ENCODE measurements around the gene ID2.

Gene ID2

GRCh38 chr2:8648441-8649213 is 33.2 kb upstream of the ID2 start:
- no peak overlapping the region for H3K4me3 ChIP-seq (ENCODE audit: low read length)
- TF ChIP-seq, protein P1, sequence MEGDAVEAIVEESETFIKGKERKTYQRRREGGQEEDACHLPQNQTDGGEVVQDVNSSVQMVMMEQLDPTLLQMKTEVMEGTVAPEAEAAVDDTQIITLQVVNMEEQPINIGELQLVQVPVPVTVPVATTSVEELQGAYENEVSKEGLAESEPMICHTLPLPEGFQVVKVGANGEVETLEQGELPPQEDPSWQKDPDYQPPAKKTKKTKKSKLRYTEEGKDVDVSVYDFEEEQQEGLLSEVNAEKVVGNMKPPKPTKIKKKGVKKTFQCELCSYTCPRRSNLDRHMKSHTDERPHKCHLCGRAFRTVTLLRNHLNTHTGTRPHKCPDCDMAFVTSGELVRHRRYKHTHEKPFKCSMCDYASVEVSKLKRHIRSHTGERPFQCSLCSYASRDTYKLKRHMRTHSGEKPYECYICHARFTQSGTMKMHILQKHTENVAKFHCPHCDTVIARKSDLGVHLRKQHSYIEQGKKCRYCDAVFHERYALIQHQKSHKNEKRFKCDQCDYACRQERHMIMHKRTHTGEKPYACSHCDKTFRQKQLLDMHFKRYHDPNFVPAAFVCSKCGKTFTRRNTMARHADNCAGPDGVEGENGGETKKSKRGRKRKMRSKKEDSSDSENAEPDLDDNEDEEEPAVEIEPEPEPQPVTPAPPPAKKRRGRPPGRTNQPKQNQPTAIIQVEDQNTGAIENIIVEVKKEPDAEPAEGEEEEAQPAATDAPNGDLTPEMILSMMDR (conservative IDR thresholded peaks at IDR 0.05; ENCODE audit: low read length) = no peak
- no peak for DNase-seq (ENCODE audit: low read depth)

DNA sequence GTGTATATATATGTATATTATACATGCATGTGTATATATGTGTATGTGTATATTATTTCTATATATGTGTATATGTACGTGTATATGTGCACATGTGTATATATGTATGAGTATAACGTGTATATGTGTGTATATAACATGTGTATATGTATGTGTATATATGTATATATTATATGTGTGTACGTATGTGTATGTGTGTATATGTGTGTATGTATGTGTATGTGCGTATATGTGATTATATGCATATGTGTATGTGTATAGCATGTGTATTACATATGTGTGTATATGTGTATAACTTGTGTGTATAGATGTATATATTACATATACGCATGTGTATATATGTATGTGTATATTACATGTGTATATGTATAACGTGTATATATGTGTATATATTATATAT is 32.1 kb upstream of the ID2 start:
- TF ChIP-seq, protein P1 (conservative IDR thresholded peaks at IDR 0.05; ENCODE audit: low read length) = no peak
- no peak for DNase-seq (ENCODE audit: low read depth)
- H3K4me3 ChIP-seq (ENCODE audit: low read length) = no peak overlapping the region

DNA sequence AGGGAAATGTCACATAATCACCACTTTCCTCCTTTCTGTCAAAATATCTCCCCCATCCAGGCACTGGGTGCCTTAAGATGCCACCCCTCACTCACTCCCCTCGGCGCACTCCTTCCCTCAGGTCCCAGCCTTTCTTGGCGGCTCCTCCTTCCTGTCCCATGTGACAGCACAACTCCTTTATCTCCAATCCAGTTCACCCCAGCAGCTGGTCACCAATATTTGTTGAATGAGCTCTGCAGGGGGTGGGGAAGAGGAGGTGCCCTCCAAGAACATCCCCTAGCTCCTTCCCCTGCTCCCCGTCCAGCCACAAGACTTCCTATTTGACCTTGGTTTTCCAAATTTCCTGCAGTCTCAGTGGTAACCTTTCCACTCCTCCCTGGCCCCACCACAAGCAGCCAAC is 31.6 kb upstream of the ID2 start:
- TF ChIP-seq, protein P1 (conservative IDR thresholded peaks at IDR 0.05; ENCODE audit: low read length) = no peak
- no peak overlapping the region for H3K4me3 ChIP-seq (ENCODE audit: low read length)
- no peak for DNase-seq (ENCODE audit: low read depth)

DNA sequence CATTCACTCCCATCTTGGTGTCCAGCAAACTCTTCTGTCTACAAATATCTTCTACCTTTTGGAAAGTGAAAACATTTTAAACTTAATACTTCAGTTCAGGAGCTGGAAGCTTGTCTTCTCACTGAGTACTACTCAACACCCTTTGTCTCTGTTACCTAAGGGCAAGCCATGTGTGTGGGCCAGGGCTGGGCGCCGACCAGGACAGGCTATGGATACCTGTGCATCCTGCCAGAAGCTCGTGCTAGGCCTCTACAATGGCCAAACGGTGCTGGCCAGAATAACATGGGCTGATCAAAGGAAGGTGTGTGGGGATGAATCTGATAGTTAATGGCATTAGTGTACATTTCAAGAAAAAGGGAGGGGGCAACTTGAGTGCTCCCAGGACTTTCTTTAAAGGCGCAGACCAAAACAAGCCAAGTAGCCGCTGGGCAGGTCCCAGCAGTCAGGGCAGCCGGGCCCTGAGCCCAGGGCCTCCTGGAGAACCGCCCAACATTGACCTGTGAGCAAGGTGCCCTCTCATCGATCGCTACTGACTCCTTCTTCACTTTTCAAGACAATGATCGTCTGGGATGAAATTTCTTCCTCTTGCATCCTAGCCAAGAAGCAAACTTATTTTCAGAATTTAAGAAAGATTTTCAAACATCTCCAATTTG is 29.0 kb upstream of the ID2 start:
- DNase-seq (ENCODE audit: low read depth) = no peak
- H3K4me3 ChIP-seq (ENCODE audit: low read length) = no peak overlapping the region
- TF ChIP-seq, protein P1 (conservative IDR thresholded peaks at IDR 0.05; ENCODE audit: low read length) = no peak

- no peak overlapping the region for H3K4me3 ChIP-seq (ENCODE audit: low read length)
- TF ChIP-seq, protein P1 (conservative IDR thresholded peaks at IDR 0.05; ENCODE audit: low read length) = no peak
- DNase-seq (ENCODE audit: low read depth) = no peak
These were observed 28.4 kb upstream of the ID2 start for GRCh38 chr2:8653485-8653884.

DNA sequence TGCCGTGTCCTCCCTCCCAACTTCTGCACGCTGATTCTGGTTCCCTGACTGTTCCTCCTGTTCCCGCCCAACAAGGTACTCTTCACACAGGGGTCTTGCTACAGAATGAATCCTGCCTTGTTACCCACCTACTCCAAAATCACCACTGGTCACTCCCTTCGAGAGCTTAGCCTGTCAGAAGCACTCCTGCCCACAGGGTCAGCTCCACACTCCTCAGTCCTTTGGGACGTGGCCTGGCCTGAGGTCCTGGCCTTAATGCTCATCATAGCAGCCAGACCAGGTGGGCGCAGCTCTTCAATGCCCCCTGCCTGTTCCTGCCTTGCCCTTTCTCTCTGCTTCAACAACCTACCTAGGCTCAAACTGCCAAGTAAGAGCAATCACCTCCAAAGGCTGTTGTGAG is 27.8 kb upstream of the ID2 start:
- H3K4me3 ChIP-seq (ENCODE audit: low read length) = no peak overlapping the region
- no peak for DNase-seq (ENCODE audit: low read depth)
- TF ChIP-seq, protein P1 (conservative IDR thresholded peaks at IDR 0.05; ENCODE audit: low read length) = no peak

DNA sequence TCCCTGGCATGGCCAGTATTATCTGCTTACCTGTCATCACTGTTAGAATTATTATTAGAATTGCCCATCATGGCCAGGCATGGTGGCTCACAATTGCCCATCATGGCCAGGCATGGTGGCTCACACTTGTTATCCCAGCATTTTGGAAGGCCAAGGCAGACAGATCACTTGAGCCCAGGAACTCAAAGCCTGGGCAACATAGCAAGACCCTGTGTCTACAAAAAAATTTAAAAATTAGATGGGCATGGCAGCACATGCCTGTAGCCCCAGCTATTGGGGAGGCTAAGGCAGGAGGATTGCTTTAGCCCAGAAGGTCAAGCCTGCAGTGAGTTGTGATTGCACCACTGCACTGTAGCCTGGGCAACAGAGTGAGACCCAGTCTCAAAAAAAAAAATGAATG is 27.4 kb upstream of the ID2 start:
- no peak overlapping the region for H3K4me3 ChIP-seq (ENCODE audit: low read length)
- TF ChIP-seq, protein P1 (conservative IDR thresholded peaks at IDR 0.05; ENCODE audit: low read length) = no peak
- DNase-seq (ENCODE audit: low read depth) = no peak

Data from AG10803 (cell line).